Vagina (tissue), 2 donors: ENCODE results near the gene VEGFD.

ENCODE experiments used
- POLR2A ChIP-seq, 2 donors: fragments of 450-650 bp; IDR thresholded peaks; one replicate each; pipeline ENCODE4 v1.6.1; 2017; ENCODE audit warnings: antibody characterized with exemption in 2 of 2, mild to moderate bottlenecking in 2 of 2, moderate library complexity in 2 of 2
- POLR2AphosphoS5 ChIP-seq, 2 donors: sonication (generic); formaldehyde crosslinking; IDR thresholded peaks; one replicate each; pipeline ENCODE4 v1.9.0; 2017; ENCODE audit warnings: antibody characterized with exemption in 2 of 2, mild to moderate bottlenecking in 2 of 2, low read depth in 1 of 2; ENCODE audit not compliant: insufficient read depth in 1 of 2
- TF ChIP-seq, protein P1 (sequence below), 3 experiments: fragments of 450-650 bp in 2 of 3; fragments of 200-600 bp in 1 of 3; sonication (generic) in 1 of 3; IDR thresholded peaks; one replicate each; pipeline ENCODE4 v1.5.1; 2017 to 2019; ENCODE audit warnings: antibody characterized with exemption in 3 of 3, mild to moderate bottlenecking in 2 of 3, moderate library complexity in 2 of 3

DNA sequence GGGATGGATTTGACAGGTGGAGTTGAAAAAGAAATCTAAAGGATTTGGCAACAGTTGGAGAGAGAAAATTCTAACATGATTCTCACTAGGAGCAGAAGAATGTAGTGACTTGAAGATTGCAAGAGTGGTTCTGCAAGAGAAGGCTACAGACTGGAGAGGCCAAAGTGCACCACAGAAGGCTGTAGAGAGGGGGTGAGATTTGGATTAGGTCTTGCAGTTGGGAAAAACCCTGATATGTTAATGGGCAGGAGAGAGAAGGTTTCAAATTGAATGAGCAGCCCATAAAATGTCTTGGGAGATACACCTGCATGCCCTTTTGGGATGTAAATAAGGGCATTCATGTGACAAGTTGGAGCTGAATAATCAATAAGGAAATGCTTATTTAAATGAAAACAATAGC lies 14.7 kb upstream of the VEGFD start:
- TF ChIP-seq, protein P1, sequence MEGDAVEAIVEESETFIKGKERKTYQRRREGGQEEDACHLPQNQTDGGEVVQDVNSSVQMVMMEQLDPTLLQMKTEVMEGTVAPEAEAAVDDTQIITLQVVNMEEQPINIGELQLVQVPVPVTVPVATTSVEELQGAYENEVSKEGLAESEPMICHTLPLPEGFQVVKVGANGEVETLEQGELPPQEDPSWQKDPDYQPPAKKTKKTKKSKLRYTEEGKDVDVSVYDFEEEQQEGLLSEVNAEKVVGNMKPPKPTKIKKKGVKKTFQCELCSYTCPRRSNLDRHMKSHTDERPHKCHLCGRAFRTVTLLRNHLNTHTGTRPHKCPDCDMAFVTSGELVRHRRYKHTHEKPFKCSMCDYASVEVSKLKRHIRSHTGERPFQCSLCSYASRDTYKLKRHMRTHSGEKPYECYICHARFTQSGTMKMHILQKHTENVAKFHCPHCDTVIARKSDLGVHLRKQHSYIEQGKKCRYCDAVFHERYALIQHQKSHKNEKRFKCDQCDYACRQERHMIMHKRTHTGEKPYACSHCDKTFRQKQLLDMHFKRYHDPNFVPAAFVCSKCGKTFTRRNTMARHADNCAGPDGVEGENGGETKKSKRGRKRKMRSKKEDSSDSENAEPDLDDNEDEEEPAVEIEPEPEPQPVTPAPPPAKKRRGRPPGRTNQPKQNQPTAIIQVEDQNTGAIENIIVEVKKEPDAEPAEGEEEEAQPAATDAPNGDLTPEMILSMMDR (IDR thresholded peaks at IDR 0.05) = no peak
- TF ChIP-seq POLR2AphosphoS5 (IDR thresholded peaks at IDR 0.05; ENCODE audit: insufficient read depth in 1 of 2, low read depth in 1 of 2) (no peak), POLR2A (IDR thresholded peaks at IDR 0.05) (no peak)
